GM21381 (cell line): ENCODE measurements around the gene XPC.

Source experiments
- ATAC-seq: cut with Tn5 transposase; IDR thresholded peaks from one replicate; pipeline ENCODE4 v1.9.1; 2021; ENCODE audit warnings: mild to moderate bottlenecking, moderate library complexity; ENCODE audit not compliant: unreplicated experiment

The XPC gene

GRCh38 chr3:14172496-14172895 is 5.9 kb downstream of the XPC start:
- ATAC-seq = no peak

DNA sequence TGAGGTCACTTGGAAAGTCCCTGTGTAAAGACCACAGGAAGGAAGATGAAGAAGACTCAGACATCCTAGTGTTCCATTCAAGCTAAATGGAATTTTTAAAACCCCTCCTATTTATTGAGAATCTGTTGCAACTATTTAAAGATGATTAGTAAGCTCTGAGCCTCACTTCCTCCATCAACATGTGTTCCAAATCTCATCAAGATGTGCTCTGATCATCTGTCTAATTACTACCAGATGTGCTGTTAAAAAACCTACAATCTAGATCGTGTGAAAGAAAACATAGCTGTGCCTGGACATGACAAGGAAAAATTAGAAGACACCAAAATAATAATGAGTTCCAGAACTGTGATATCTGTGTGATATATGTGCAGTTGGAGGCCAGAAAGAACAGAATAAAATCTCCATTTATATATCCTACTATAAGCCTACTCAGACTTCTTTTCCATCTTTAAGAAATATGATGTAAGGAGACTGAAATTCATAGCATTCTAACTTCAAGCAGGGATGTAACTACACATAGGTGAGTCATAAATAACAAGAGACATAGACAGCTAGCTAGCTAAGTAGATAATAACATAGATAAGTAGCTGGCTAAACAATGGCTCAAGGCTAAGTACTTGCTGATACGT is 7.8 kb downstream of the XPC start:
- no peak for ATAC-seq

GRCh38 chr3:14169871-14170270 is 8.5 kb downstream of the XPC start:
- no peak for ATAC-seq

GRCh38 chr3:14169435-14169834 is 9.0 kb downstream of the XPC start:
- ATAC-seq = no peak

- no peak for ATAC-seq
Observed at GRCh38 chr3:14166877-14167603, 11.4 kb downstream of the XPC start.

DNA sequence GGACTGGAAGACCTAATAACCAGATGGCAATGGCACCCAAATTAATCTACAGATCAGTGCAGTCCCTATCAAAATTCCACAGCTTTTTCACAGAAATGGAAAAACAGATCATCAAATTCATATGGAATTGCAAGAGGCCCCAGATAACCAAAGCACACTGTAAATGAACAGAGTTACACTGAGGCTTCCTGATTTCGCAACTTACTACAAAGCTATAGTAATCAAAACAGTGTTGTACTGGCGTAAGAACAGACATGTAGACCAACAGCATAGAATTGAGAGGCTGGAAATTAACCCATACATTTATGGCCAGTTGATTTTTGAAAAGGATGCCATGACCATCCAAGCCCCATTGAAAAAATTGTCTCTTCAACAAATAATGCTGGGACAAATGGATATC is 16.2 kb downstream of the XPC start:
- ATAC-seq = no peak

DNA sequence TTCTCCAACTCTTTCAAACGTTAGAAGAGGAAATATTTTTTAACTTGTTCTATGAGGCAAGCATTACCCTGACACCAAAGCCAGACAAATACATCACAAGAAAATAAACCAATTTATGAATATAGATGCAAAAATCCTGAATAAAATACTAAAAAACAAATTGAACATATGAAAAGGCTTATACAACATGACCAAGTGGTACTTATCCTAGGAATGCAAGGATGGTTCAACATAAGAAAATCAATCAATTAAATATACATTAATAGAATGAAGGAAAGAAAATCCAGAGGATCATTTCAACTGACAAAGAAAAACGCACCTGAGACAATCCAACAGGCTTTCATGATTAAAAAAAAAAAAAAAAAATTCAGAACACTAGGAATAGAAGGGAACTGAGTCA is 17.1 kb downstream of the XPC start:
- ATAC-seq = no peak

DNA sequence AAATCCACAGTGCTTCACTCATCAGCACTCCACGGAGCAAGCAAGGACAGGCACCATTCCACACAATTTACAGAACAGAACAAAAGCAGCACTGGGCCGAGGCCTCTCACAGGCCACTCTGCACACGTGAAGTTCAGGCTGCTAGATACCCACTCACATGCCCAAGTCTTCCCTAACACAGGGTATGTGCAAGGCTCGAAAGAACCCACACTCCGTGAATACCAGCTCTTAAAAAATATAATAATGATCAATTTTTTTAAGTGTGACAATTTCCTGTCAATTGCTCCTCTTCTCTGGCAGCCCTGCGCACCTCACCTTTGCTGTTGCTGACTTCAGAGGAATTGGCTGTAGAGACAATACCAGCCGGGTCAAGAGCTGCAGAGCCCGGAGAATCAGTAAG is 19.0 kb downstream of the XPC start:
- ATAC-seq = no peak

DNA sequence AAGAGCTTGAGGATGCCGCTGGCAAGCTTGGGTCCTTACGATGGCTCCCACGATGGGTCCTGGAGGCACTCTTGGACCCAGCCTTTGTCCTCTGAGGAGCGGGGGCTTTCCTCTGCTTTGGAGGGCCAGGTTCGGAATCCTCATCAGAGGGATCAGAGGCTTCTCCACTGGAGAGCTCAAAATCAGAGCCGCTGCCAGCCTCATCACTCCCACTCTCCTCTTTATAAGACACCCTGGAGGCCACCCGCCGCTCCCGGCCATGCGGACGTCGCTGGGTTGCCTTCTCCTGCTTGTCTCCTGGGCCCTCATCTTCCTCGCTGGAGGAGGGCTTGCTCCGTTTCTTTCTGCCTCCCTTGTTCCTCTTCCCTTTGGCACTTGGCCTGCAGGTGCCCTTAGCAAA is 20.0 kb downstream of the XPC start:
- ATAC-seq = no peak

- ATAC-seq = no peak
Observed at GRCh38 chr3:14157951-14158350, 20.4 kb downstream of the XPC start.

GRCh38 chr3:14156843-14157561 is 21.4 kb downstream of the XPC start:
- ATAC-seq = no peak

DNA sequence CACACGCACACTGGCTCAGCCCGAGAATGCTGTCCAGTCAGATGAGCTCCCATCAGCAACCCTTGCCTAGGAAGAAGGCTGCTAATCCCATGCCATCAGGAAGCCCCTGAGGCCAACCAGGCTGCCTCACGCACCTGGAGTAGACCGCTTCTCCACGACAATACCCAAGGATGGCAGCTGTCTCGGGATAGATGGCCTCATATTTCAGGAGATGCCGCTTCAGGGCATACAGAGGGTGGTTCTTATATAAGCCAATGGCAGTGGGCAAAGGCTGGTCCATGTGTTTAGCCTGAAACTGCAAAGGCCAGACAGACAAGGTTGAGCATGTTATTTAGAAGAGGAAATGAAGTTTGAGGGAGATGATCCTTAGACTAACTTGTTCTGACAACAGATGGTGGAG is 22.2 kb downstream of the XPC start:
- ATAC-seq = no peak

- ATAC-seq = no peak
Observed at GRCh38 chr3:14154895-14155440, 23.4 kb downstream of the XPC start.

DNA sequence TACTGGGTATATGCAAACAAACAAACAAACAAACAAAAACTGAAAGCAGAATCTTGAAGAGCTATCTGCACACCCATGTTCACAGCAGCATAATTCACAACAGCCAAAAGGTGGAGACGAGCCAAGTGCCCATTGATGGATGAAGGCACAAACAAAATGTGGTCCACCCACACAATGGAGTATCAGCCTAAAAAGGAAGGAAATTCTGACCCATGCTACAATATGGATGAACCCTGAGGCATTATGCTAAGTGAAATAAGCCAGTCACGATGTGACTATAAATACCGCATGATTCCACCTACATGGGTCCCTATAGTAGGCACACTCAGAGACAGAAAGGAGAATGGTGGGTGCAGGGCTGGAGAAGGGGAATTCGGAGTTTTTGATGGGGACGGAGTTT is 24.1 kb downstream of the XPC start:
- no peak for ATAC-seq

DNA sequence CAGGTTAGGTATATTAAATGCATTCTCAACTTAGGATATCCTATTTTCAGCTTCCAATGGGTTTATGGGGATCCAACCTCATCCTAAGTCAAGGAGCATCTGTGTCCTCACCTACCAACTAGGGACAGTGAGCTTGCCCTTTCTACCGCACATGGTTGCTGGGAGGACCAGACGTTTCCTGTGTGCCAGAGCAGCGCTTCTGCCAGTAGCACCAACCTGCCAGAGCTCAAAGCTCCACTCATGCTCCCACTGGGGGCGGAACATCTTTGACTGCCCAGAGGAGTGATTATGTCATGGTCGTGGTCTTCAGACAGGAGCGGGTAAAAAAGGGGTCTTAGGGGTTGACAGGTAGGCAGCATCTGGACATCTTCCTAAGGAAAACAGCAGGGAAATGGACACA is 24.7 kb downstream of the XPC start:
- no peak for ATAC-seq

GRCh38 chr3:14152963-14153355 is 25.4 kb downstream of the XPC start:
- ATAC-seq = no peak

DNA sequence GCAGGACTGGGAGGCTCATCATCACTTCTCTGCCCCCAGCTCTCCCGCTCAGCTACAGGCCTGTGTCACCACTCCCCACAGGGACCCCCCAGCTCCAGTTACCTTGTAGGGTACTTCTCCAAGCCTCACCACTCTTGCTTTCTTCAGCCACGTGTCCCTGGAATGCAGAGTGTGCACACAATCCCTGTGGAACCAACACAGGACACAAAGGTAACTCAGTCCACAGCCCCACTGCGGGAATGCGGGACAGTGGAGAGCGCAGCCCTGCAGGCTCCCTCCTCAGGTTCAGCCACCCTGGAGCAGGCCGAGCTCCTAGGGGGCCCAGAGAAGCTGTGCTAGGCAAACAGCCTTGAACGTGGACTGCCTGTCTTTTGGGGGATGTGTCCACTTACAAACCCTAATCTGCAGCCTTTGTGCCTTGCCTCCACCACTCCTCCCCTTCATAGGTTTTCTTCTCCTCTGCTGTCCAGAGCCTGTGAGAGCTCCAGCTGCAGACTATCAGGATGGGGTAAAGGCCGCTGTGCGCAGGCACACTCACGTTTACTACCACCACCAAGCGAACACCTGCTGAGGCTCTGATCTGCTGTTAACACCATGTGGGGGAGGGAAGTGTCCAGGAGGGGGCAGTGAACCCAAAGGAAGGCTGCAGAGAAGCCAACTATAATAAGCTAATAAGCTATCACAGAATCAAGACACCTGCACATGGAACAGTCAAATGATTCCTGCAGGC is 26.0 kb downstream of the XPC start:
- no peak for ATAC-seq

- no peak for ATAC-seq
Observed at GRCh38 chr3:14151471-14152083, 26.8 kb downstream of the XPC start.

DNA sequence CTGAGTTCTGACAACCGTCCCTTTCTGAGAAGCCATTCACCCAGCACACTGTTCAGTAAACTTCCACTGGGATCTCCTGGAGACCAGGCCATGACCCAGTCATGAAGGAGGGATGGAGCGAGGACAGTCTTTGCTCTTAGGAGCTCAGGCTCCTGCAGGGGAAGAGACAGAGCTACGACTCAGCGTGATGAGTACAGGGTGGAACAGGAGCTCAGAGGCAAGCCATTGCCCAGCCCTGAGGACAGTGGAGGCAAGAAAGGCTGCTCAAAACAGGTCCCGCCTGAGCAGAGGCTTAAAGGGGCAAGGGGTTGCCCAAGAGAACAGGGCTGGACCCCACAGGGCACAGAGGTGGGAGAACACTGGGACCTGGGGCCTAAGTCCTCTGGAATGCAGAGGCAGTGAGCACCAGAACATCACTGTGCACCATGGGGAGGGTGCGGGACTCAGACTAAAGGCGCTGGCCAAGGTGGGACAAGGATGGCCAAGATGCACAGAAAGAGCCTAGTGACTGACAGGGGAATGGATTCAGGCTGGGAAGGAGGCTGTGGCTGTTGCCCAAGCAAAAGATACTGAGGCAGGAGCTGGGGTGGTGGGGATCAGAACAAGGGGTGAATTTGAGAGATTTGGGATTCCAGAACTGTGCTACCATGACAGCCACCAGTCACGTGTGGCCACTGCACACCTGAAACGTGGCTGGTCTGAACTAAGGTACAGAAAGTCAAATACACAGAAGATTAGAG is 27.7 kb downstream of the XPC start:
- no peak for ATAC-seq

- no peak for ATAC-seq
Observed at GRCh38 chr3:14150078-14150477, 28.3 kb downstream of the XPC start.
